Endothelial cell (in vitro differentiated cells): ENCODE results near the gene FANCG. TPM values are rescaled to one million over a fixed set of nuclear protein-coding genes. Genes with fewer than 3 reads are reported as not detected.

ENCODE experiments used
- DNase-seq: peaks from one replicate; pipeline ENCODE4 v3.0.0; 2021; ENCODE audit warnings: low spot score
- H3K27ac Mint-ChIP-seq: one replicate; pipeline ENCODE4 v1.8.0; 2021; ENCODE audit warnings: mixed read lengths, inconsistent platforms; ENCODE audit not compliant: unreplicated experiment
- H3K27me3 Mint-ChIP-seq: one replicate; pipeline ENCODE4 v1.8.0; 2021; ENCODE audit warnings: mild to moderate bottlenecking, moderate library complexity, mixed read lengths, inconsistent platforms; ENCODE audit not compliant: unreplicated experiment
- H3K36me3 Mint-ChIP-seq: one replicate; pipeline ENCODE4 v1.8.0; 2021; ENCODE audit warnings: mild to moderate bottlenecking, low read depth, mixed read lengths, inconsistent platforms; ENCODE audit not compliant: unreplicated experiment
- H3K4me1 Mint-ChIP-seq: one replicate; pipeline ENCODE4 v1.8.0; 2021; ENCODE audit warnings: mild to moderate bottlenecking, mixed read lengths, inconsistent platforms; ENCODE audit not compliant: unreplicated experiment
- H3K4me3 Mint-ChIP-seq: one replicate; pipeline ENCODE4 v1.8.0; 2021; ENCODE audit warnings: mild to moderate bottlenecking, mixed read lengths, inconsistent platforms; ENCODE audit not compliant: unreplicated experiment
- H3K9me3 Mint-ChIP-seq: one replicate; pipeline ENCODE4 v1.8.0; 2021; ENCODE audit warnings: mixed read lengths, inconsistent platforms; ENCODE audit not compliant: unreplicated experiment
- total RNA-seq: library from RNA; stranded (reverse); fragmentation: NEBNext Ultra II Directional; extraction: Animal tissue kit (Norgen Biotek cat#: 25700); gene quantifications from one replicate; pipeline ENCODE4 v1.2.1, GENCODE V29; 2021; ENCODE audit not compliant: unreplicated experiment
- TF ChIP-seq, protein P1 (sequence below): fragments of 200-600 bp; sonication (generic); IDR thresholded peaks from one replicate; pipeline ENCODE4 v1.5.0; 2021; ENCODE audit warnings: antibody characterized with exemption; ENCODE audit not compliant: unreplicated experiment

The FANCG gene
- total RNA-seq, 1 donor from 2014 or later: 41.4 TPM

DNA sequence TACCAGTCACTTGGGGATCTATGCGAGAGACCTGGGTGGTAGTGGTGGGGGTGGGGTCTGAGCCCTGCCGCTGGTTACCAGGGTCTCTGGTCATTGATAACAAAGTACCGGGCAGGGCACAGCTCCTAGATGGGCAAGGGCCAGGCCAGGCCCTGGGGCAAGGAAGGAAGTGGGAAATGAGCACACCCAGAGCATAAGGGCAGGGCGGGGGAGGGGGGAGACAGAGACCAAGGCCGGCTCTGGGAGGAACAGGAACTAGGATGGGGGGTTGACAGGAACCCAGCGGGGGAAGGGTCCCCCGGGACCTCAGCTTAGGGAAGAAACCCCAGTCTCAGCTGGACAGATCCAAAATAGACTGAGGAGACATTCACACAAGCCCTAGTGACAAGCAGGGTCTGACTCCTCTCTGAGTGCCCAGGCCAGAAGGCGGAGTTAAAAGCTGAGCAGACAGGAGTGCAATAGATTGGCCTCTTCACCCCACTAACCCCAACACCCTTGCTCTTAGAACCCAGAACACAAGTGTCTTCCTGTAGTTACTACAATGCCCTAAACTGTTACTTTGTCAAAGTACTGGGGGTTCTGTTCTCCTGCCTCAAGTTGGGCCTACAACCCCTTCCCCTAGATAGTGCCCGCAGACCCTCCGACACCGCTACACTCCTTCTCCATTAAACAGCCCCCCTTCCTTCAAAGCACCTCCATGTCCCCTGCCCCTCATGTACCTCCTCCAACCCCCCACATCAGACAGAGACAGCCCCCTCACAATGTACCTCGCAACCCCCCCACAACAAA lies 35.3 kb upstream of the FANCG start:
- TF ChIP-seq, protein P1, sequence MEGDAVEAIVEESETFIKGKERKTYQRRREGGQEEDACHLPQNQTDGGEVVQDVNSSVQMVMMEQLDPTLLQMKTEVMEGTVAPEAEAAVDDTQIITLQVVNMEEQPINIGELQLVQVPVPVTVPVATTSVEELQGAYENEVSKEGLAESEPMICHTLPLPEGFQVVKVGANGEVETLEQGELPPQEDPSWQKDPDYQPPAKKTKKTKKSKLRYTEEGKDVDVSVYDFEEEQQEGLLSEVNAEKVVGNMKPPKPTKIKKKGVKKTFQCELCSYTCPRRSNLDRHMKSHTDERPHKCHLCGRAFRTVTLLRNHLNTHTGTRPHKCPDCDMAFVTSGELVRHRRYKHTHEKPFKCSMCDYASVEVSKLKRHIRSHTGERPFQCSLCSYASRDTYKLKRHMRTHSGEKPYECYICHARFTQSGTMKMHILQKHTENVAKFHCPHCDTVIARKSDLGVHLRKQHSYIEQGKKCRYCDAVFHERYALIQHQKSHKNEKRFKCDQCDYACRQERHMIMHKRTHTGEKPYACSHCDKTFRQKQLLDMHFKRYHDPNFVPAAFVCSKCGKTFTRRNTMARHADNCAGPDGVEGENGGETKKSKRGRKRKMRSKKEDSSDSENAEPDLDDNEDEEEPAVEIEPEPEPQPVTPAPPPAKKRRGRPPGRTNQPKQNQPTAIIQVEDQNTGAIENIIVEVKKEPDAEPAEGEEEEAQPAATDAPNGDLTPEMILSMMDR: no peak
- peaks cover 13% of the 10 kb centered on the region for H3K27me3 Mint-ChIP-seq
- H3K4me3 Mint-ChIP-seq: peak overlapping the region; percentile 99
- DNase-seq: peak; percentile 59
- H3K27ac Mint-ChIP-seq: peak overlapping the region; percentile 98
- H3K4me1 Mint-ChIP-seq: peaks cover 30% of the 10 kb centered on the region
- no peaks in the 10 kb centered on the region for H3K9me3 Mint-ChIP-seq
- peaks cover 19% of the 10 kb centered on the region for H3K36me3 Mint-ChIP-seq

DNA sequence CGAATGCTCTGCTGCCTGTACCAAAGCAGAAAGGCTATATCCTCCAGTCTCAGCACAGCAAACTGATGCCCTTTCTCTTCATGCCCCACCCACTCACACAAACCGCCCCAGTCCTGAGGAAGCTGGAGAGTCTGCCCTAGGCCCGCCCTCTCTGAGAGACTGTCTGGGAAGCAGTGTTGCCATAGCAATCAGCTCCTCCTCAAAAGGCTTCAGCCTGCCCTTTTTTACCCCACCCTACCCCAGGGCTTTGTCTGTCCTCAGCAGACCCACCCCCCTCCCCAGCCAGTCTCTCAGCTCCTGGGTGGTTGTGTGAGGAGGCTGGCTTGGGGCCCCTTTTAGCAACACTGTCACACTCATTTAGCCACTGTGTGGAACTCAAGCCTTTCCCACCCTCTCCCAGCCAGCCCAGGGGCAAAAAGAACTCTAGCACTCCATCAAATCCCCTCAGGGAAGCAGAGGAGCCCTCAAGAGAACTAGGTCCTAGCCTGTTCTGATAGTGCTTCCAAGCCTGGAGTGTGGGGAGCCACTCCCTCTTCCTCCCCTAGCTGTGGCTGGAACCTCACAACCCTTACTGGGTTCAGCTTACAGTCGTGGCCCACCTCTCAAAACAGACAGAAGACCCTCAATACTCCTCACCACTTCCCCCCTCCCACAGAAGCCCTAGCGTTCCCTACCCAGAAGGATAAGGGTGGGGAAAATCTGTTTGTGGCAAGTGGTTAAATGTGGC lies 34.5 kb upstream of the FANCG start:
- Mint-ChIP-seq H3K36me3 (peaks cover 19% of the 10 kb centered on the region), H3K27ac (peak overlapping the region; percentile 98), H3K4me1 (peaks cover 32% of the 10 kb centered on the region), H3K9me3 (no peaks in the 10 kb centered on the region), H3K4me3 (peak overlapping the region; percentile 99), H3K27me3 (peaks cover 13% of the 10 kb centered on the region)
- peak; percentile 80 for DNase-seq
- TF ChIP-seq, protein P1: no peak

GRCh38 chr9:35112257-35113020 lies 32.7 kb upstream of the FANCG start:
- H3K27ac Mint-ChIP-seq: peak overlapping the region; percentile 89
- DNase-seq: no peak
- H3K9me3 Mint-ChIP-seq: no peaks in the 10 kb centered on the region
- peaks cover 13% of the 10 kb centered on the region for H3K27me3 Mint-ChIP-seq
- peaks cover 19% of the 10 kb centered on the region for H3K36me3 Mint-ChIP-seq
- H3K4me1 Mint-ChIP-seq: peaks cover 32% of the 10 kb centered on the region
- H3K4me3 Mint-ChIP-seq: peak overlapping the region; percentile 87
- TF ChIP-seq, protein P1: no peak

- Mint-ChIP-seq H3K27ac (peak overlapping the region; percentile 89), H3K36me3 (peaks cover 16% of the 10 kb centered on the region), H3K27me3 (peaks cover 13% of the 10 kb centered on the region), H3K4me3 (peak overlapping the region; percentile 87), H3K4me1 (peaks cover 27% of the 10 kb centered on the region), H3K9me3 (no peaks in the 10 kb centered on the region)
- TF ChIP-seq, protein P1: no peak
- DNase-seq: peak; percentile 96
These were observed 31.5 kb upstream of the FANCG start for GRCh38 chr9:35111001-35111933.
